Activated naive CD4-positive, alpha-beta T cell treated with anti-CD3 and anti-CD28 coated beads, Interleukin-2, amount 50 U/mL, for 24 hours (primary cell): ENCODE results near the gene VTI1A.

Experiments used
- H3K27ac Mint-ChIP-seq: one replicate; pipeline ENCODE4 v1.8.0; 2021; ENCODE audit warnings: mild to moderate bottlenecking, mixed read lengths
- H3K27me3 Mint-ChIP-seq: one replicate; pipeline ENCODE4 v1.8.0; 2021; ENCODE audit warnings: mixed read lengths
- H3K36me3 Mint-ChIP-seq: one replicate; pipeline ENCODE4 v1.8.0; 2021; ENCODE audit warnings: mixed read lengths
- H3K4me1 Mint-ChIP-seq: one replicate; pipeline ENCODE4 v1.8.0; 2021; ENCODE audit warnings: mixed read lengths
- H3K4me3 Mint-ChIP-seq: one replicate; pipeline ENCODE4 v1.8.0; 2021; ENCODE audit warnings: mild to moderate bottlenecking, mixed read lengths
- H3K9me3 Mint-ChIP-seq: one replicate; pipeline ENCODE4 v1.8.0; 2021; ENCODE audit warnings: mixed read lengths

VTI1A gene

GRCh38 chr10:112700215-112700671, 253.2 kb downstream of the VTI1A start:
- Mint-ChIP-seq H3K9me3 (no peaks in the 10 kb centered on the region), H3K36me3 (peaks cover 12% of the 10 kb centered on the region), H3K27ac (no peak overlapping the region), H3K4me3 (no peak overlapping the region), H3K27me3 (no peaks in the 10 kb centered on the region), H3K4me1 (no peaks in the 10 kb centered on the region)

DNA sequence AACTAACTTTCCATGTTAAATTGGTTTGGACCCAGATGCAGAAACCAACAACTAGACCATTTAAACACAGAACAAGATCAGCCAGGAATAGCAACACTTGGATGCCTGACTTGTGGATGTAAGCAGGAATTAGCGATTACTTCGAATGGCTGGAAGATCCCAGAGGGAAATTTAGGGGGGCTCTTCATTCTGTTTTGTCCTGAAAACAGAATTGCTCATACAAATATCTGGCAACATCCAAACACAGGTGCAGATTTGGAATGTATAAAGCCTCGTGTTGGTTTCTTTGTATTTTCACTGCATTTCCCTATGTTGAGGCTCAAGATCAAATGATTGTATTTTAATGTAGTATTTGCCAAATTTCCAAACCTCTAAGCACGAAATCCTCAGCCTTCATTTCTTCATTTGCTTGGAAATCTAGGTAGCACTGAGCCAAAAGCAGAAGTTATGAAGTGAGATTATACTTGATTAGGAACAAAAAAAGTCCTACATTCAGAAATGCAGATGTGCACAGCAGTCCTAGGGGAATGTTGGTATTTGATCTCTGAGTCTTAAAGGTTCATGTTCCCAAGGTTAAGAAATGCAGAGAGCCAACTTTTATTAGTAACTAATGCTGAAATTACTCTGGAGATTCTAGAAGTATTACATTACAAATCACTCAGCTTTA, 254.3 kb downstream of the VTI1A start:
- Mint-ChIP-seq H3K4me1 (peaks cover 4% of the 10 kb centered on the region), H3K27ac (no peak overlapping the region), H3K9me3 (no peaks in the 10 kb centered on the region), H3K4me3 (no peak overlapping the region), H3K27me3 (no peaks in the 10 kb centered on the region), H3K36me3 (peaks cover 11% of the 10 kb centered on the region)

GRCh38 chr10:112701878-112702255, 254.9 kb downstream of the VTI1A start:
- Mint-ChIP-seq H3K4me1 (peaks cover 4% of the 10 kb centered on the region), H3K27me3 (no peaks in the 10 kb centered on the region), H3K4me3 (no peak overlapping the region), H3K9me3 (no peaks in the 10 kb centered on the region), H3K27ac (no peak overlapping the region), H3K36me3 (peaks cover 11% of the 10 kb centered on the region)

GRCh38 chr10:112706577-112706976, 259.6 kb downstream of the VTI1A start:
- Mint-ChIP-seq H3K27me3 (no peaks in the 10 kb centered on the region), H3K4me3 (no peak overlapping the region), H3K36me3 (peaks cover 6% of the 10 kb centered on the region), H3K27ac (no peak overlapping the region), H3K4me1 (peaks cover 4% of the 10 kb centered on the region), H3K9me3 (no peaks in the 10 kb centered on the region)

GRCh38 chr10:112708461-112708860, 261.4 kb downstream of the VTI1A start:
- Mint-ChIP-seq H3K27me3 (no peaks in the 10 kb centered on the region), H3K4me1 (peaks cover 4% of the 10 kb centered on the region), H3K27ac (no peak overlapping the region), H3K36me3 (peaks cover 2% of the 10 kb centered on the region), H3K4me3 (no peak overlapping the region), H3K9me3 (no peaks in the 10 kb centered on the region)

GRCh38 chr10:112710528-112710927, 263.5 kb downstream of the VTI1A start:
- H3K9me3 Mint-ChIP-seq, result no peaks in the 10 kb centered on the region
- H3K4me3 Mint-ChIP-seq, result no peak overlapping the region
- no peak overlapping the region for H3K27ac Mint-ChIP-seq
- H3K27me3 Mint-ChIP-seq, result no peaks in the 10 kb centered on the region
- H3K36me3 Mint-ChIP-seq, result peaks cover 9% of the 10 kb centered on the region
- H3K4me1 Mint-ChIP-seq, result peaks cover 4% of the 10 kb centered on the region

DNA sequence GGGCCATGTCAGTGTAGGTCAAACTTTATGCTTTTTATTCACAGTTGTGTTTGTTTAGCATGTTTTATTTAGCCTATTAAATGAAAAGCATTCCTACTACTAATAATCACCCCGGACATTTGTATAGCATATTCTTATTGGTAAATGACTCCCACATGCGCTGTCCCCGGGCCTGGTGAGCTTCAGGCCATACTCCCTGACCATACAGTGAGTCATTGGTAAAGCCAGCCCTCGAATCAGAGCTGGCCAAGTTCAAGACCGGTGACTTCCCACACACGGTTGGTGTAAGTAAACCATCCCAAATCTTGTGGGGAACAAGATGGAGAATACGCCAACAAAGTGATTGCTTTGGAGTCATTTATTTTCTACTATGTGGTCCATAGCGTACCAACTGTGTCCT, 264.4 kb downstream of the VTI1A start:
- Mint-ChIP-seq H3K27me3 (no peaks in the 10 kb centered on the region), H3K9me3 (no peaks in the 10 kb centered on the region), H3K4me1 (no peaks in the 10 kb centered on the region), H3K27ac (no peak overlapping the region), H3K4me3 (no peak overlapping the region), H3K36me3 (peaks cover 12% of the 10 kb centered on the region)

DNA sequence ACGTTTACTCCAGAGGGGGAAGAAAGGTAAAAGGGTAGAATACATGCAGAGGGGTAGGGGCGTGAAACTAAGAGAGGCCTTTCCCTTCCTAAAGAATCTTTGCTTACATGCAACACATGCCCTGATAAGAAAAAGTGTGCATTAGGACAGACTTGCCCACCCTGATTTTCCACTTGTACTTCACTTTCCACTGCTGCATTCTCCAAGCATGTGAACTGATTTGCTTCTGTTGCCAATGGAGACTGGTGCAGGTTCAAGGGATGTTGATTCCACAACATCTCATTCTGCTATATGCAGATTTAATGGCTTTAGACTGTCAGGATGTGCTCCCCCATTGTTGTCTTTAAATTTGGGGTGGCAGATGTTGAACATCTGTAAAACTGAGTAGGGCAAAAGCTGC, 265.5 kb downstream of the VTI1A start:
- Mint-ChIP-seq H3K27me3 (no peaks in the 10 kb centered on the region), H3K9me3 (no peaks in the 10 kb centered on the region), H3K27ac (no peak overlapping the region), H3K4me1 (no peaks in the 10 kb centered on the region), H3K4me3 (no peak overlapping the region), H3K36me3 (peaks cover 10% of the 10 kb centered on the region)

DNA sequence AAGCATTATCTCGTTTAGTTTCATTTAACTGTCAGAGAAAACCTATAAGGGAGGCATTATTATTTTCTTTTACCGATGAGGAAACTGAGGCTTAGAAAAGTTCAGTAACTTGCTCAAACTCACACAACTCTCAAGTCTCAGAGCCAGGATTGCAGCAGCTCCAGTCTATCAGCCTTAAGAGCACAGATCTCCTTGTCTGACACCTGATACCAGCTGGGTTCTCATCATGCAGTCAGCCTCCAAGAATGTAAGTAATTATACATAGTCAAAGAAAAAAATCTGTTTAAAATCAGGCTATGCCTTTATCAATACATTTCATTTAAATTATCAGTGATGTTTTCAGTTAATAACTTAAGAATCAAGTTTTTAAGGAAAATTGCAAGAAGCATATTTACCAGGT, 266.4 kb downstream of the VTI1A start:
- Mint-ChIP-seq H3K4me3 (no peak overlapping the region), H3K27ac (no peak overlapping the region), H3K27me3 (no peaks in the 10 kb centered on the region), H3K4me1 (no peaks in the 10 kb centered on the region), H3K9me3 (no peaks in the 10 kb centered on the region), H3K36me3 (peaks cover 10% of the 10 kb centered on the region)

- no peaks in the 10 kb centered on the region for H3K4me1 Mint-ChIP-seq
- H3K27me3 Mint-ChIP-seq, result no peaks in the 10 kb centered on the region
- no peak overlapping the region for H3K27ac Mint-ChIP-seq
These were observed 268.6 kb downstream of the VTI1A start for GRCh38 chr10:112715581-112715980.

DNA sequence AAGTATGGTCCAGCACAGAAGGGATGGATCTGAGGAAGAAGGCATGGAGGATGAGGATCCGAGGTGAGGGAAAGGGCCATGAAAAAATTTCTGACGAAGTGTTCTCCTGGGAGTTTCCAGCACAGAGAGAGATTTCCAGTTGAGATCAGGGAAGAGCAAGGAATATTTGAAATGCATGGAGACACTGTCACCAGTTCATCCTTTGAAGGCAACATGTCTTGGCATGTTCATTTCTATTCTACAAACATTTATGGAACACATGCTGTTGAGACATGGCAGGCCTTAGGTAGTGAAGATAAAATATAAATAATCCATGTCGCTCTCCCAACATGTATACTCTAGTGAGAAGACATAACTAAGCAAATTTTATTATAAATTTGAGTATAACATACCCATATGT, 269.1 kb downstream of the VTI1A start:
- Mint-ChIP-seq H3K27me3 (no peaks in the 10 kb centered on the region), H3K9me3 (no peaks in the 10 kb centered on the region), H3K36me3 (peaks cover 12% of the 10 kb centered on the region), H3K27ac (no peak overlapping the region), H3K4me1 (no peaks in the 10 kb centered on the region), H3K4me3 (no peak overlapping the region)

More at GRCh38 chr10:112715581-112715980, 268.6 kb downstream of the VTI1A start:
- Mint-ChIP-seq H3K4me3 (no peak overlapping the region), H3K9me3 (no peaks in the 10 kb centered on the region), H3K36me3 (peaks cover 12% of the 10 kb centered on the region)

GRCh38 chr10:112716924-112717413, 270.0 kb downstream of the VTI1A start:
- H3K27me3 Mint-ChIP-seq, result no peaks in the 10 kb centered on the region
- H3K36me3 Mint-ChIP-seq, result peaks cover 12% of the 10 kb centered on the region
- H3K27ac Mint-ChIP-seq, result no peak overlapping the region
- H3K9me3 Mint-ChIP-seq, result no peaks in the 10 kb centered on the region
- H3K4me1 Mint-ChIP-seq, result no peaks in the 10 kb centered on the region
- no peak overlapping the region for H3K4me3 Mint-ChIP-seq

DNA sequence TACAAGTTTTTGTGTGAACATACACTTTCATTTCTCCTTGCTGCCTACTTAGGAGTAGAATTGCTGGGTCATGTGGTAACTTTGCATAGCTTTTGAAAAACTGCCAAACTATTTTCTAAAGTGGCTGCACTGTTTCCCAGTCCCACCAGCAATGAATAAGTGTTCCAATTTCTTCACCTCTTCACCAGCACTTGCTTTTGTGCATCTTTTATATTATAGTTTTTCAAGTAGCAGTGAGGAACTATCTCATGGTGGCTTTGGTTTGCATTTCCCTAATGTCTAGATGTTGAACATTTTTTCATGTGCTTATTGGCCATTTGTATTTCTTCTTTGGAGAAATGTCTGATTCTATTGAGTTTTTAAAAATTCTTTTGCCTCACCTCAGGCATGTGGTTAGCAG, 273.2 kb downstream of the VTI1A start:
- no peak overlapping the region for H3K4me3 Mint-ChIP-seq
- no peaks in the 10 kb centered on the region for H3K9me3 Mint-ChIP-seq
- H3K27me3 Mint-ChIP-seq, result no peaks in the 10 kb centered on the region
- no peaks in the 10 kb centered on the region for H3K4me1 Mint-ChIP-seq
- peaks cover 9% of the 10 kb centered on the region for H3K36me3 Mint-ChIP-seq
- H3K27ac Mint-ChIP-seq, result no peak overlapping the region

- Mint-ChIP-seq H3K4me1 (no peaks in the 10 kb centered on the region), H3K4me3 (no peak overlapping the region), H3K27me3 (no peaks in the 10 kb centered on the region), H3K36me3 (peaks cover 8% of the 10 kb centered on the region), H3K9me3 (no peaks in the 10 kb centered on the region), H3K27ac (no peak overlapping the region)
These were observed 274.2 kb downstream of the VTI1A start for GRCh38 chr10:112721080-112721698.

GRCh38 chr10:112722758-112723157, 275.7 kb downstream of the VTI1A start:
- H3K36me3 Mint-ChIP-seq, result peaks cover 10% of the 10 kb centered on the region
- H3K4me1 Mint-ChIP-seq, result no peaks in the 10 kb centered on the region
- H3K9me3 Mint-ChIP-seq, result no peaks in the 10 kb centered on the region
- H3K27ac Mint-ChIP-seq, result no peak overlapping the region
- no peak overlapping the region for H3K4me3 Mint-ChIP-seq
- H3K27me3 Mint-ChIP-seq, result no peaks in the 10 kb centered on the region

GRCh38 chr10:112723876-112724275, 276.9 kb downstream of the VTI1A start:
- Mint-ChIP-seq H3K27me3 (no peaks in the 10 kb centered on the region), H3K4me1 (no peaks in the 10 kb centered on the region), H3K9me3 (no peaks in the 10 kb centered on the region), H3K27ac (no peak overlapping the region), H3K36me3 (peaks cover 12% of the 10 kb centered on the region), H3K4me3 (no peak overlapping the region)
